HG03521 (cell line): ENCODE measurements around the gene AVP.
A peak's percentile ranks its signal among the peaks of the same experiment; 100 is the strongest.

Experiments used
- ATAC-seq: cut with Tn5 transposase; IDR thresholded peaks from one replicate; pipeline ENCODE4 v1.9.1; 2021; ENCODE audit warnings: mild to moderate bottlenecking, moderate library complexity; ENCODE audit not compliant: unreplicated experiment

Gene AVP

DNA sequence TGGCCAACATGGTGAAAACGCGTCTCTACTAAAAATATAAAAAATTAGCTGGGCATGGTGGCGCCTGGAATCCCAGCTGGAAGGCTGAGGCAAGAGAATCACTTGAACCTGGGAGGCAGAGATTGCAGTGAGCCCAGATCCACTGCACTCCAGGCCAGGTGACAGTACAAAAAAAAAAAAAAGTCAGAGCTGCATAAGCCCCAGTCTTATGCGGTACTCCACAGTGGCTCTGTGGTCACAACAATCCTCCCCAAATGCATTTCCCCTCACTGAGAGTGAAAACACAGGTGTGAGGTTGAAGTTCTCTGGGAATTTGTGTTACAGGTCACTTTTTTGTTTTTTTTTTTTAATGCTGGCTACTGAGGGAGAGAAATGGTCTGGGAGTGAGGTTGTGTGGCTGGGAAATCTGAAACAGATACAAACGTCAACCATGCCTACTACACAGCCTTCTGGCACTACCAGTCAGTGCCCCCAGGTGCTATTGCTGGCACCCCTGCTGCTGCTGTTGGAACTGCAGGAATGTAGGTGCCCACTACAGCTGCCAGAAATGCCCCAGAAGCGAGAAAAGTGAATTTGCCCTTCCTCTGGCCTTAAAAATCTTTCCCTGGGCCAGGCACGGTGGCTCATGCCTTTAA is 33.0 kb downstream of the AVP start:
- ATAC-seq: no peak

DNA sequence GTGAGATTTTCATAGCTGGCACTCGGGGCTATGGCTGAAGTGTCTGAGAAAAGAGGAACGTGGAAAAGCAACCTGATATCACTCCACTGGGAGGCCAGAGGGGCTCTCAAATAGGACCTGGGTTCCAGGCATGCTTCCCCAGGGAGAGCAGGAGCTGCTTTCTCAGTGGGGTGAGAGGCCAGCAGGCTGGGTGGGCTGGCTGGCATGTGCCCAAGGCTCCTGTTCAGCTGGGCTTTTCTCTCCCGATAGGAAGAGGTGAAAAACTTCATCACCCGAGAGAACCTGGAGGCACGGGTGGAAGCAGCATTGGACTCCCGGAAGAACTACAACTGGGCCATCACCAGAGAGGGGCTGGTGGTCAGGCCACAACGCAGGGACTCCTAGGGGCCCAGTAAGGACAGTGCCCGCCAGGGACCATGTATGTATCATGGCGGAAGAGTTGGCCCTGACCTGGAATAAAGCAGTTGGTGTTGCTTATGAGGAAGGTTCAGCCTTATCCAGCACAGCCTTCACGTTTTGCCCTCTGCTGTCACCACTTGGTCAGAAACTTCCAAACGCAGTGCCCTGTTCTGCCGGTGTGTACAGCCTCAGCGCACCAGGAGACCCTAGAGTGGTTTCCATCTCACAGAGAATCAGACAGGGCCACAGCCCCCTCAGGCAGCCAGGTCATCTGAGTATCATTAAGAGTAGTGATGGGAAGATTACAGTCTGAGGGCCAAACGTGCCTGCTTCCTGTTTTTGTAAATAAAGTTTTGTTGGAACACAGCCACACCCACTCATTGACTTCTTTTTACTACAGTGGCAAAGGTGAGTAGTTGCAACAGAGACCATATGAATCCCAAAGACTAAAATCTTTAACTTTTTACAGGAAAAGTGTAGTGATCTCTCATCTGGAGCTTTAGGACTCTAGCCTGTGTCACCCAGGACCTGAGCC is 36.8 kb downstream of the AVP start:
- no peak for ATAC-seq

DNA sequence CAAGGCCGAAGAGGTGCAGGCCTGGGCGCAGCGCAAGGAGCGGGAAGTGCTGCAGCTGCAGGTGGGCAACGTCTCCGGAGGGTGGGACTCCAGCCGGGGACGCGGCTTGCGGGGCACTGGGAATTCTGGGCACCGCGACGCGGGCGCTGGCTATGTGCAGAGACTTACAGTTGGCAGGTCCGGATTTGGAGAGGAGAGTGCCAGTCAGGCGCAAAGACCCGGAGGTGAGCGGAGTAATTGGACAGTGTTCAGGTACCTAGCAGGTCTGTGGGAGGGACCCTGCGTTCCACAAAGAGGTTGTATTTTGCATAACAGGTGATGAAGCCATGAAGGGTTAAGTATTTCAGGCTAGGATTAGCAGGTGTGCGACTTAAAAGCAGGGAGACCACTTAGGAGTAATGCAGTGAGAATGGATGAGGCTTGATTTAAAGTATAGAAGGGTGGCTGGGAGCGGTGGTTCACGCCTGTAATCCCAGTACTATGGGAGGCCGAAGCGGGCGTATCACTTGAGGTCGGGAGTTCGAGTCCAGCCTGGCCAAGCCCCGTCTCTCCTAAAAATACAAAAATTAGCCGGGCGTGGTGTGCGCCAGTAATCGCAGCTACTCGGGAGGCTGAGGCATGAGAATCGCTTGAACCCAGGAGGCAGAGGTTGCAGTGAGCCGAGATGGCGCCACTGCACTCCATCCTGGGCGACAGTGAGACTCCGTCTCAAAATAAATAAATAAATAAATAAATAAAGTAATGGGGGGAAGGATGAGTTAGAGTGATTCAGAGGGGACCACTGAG is 37.7 kb downstream of the AVP start:
- no peak for ATAC-seq

DNA sequence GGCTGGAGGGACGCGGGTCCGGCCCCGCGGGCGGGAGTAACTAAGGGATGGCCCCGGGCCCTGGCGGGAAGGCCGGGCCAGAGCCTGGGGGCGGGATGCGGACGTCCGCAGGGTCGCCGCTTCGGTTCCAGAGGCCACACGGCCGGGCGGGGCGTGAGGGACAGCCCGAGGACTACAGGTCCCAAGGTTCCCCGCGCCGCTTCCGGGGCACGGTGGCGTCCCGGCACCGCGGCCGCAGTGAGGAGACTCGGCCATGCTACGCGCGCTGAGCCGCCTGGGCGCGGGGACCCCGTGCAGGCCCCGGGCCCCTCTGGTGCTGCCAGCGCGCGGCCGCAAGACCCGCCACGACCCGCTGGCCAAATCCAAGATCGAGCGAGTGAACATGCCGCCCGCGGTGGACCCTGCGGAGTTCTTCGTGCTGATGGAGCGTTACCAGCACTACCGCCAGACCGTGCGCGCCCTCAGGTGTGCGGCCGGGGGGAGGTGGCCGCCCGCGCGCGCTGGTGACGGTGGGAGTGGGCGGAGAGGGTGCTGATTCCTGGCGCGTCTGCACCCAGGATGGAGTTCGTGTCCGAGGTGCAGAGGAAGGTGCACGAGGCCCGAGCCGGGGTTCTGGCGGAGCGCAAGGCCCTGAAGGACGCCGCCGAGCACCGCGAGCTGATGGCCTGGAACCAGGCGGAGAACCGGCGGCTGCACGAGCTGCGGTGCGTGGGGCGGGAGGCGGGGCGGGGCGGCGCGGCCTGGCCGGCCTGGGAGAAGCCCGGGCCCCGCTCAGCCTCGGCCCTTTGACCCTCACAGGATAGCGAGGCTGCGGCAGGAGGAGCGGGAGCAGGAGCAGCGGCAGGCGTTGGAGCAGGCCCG is 38.5 kb downstream of the AVP start, which contains the start of gene MRPS26:
MRPS26 (plus strand) TSS at position 237 of the 861 bp plus-strand sequence; CDS start at position 254, 17 bp downstream.
- ATAC-seq: peak; percentile 85

DNA sequence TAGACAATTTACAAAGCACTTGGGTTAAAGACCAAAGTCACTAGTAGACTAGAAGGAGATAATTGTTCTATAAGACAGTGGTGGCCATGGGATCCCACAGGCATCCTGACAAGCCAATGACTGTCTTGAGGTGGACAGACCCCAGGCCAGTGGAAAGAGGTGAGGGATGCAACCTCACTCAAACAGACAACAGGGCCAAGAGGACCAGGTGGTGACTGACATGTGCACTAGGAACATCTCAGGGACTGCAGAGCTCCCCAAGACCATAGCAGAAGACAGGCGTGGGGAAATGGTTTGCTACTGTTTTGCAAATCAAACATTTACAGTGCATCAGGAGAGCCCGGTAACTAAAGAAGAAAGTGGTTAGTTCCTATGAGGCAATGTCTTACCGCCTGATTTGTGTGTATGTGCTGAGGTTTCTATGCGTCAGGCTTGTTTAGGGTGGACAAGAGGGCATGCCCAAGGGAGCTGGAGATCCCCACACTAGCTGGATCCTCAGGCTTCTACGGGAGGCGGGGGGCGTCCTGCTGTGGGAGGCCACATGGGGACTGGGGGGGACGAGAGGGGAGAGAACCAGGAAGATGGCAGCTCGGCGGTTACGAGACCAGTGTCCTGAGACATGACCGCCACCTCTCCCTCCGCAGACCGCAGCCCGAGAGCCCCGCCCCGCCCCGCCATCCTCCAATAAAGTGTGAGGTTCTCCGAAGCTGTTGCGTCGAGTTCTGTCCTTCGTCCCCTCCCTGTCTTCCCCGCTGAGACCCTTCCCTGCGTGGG is 39.3 kb downstream of the AVP start:
- peak; percentile 34 for ATAC-seq

DNA sequence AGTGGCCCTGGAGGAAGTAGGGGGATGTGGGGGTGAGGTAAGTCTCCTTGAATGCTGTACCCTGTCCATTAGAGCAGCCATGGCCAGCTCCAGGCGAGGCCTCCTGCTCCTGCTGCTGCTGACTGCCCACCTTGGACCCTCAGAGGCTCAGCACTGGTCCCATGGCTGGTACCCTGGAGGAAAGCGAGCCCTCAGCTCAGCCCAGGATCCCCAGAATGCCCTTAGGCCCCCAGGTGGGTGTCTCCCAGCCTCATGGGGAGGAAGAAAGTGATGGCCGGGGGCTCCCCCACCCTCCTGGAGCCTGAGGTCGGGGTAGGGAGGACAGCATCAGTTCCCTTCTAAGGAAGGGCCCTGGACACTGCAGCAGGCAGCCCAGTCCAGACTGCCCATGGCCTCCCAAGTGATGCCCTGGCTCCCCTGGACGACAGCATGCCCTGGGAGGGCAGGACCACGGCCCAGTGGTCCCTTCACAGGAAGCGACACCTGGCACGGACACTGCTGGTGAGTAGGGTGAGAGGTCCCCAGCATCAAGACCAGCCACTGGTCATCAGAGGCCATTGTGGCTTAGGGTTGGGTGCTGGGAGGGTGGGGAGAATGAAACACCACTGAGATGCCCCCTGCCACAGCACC is 40.1 kb downstream of the AVP start:
- no peak for ATAC-seq

DNA sequence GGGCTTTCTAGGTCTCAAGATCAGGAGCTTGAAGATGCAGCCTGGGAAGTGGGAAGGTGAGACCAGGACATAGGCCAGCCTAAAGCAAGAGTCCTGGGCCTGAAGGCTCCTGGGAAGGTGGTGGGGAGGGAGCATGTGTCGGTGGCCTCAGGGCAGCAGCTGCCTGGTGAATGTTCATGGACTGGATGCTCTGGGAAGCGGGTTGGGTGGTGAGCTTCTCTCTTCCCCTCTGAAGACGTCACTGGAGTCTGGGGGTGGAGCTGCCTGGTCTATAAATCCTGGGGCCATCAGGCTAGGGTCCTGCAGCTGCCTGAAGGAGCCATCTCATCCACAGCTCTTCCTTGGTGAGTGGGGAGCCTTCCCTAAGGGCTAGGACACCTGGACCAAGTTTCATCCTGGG is 41.2 kb downstream of the AVP start, which contains the start of gene GNRH2:
GNRH2 (plus strand) TSS at position 301 of the 400 bp plus-strand sequence. CDS start 793 bp downstream, outside the sequence.
- ATAC-seq: no peak

DNA sequence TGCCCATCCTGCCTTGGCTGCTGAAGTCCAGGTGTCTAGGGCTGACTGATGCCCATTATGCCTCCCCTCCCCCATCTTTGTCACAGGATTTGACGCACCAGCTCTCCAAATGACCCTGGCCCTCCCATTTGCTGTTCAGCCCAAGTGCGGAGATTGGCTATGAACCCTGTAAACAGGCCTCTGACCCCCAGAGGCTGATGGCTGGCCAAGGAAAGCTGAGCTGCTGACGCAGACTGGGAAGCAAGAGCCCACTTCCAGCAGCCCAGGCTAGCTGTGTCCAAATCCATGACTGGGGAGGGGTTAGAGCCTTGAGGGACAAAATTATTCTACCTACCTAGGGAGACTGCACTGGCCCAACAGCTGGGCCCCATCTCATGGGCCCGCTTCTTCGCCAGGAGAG is 41.9 kb downstream of the AVP start:
- no peak for ATAC-seq

DNA sequence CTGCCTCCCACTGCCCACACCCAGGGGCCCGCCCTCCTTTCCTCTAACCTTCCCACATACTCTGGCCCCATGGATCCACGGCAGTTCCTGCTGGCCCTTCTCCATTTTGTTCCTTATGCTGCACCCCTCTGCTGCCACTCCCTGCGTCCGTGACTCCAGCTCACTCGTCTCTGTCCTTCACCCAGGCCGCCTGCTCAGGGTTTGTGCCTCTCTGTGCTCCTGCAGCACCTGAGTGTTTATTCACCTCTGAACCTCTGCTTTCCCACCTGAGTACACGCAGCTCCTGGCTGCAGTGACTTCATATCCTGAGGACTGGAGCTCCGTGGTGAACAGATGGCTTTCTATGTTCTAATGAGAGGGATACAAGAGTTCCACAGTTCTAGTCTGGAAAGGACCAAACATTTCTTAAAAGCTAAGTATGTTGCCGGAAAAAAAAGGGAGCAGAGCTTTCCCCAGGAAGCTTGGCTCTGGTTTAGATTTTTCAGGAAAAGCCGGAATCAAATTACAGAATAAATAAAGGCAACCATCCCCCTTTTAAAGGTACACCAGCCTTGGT is 42.6 kb downstream of the AVP start:
- ATAC-seq: no peak

DNA sequence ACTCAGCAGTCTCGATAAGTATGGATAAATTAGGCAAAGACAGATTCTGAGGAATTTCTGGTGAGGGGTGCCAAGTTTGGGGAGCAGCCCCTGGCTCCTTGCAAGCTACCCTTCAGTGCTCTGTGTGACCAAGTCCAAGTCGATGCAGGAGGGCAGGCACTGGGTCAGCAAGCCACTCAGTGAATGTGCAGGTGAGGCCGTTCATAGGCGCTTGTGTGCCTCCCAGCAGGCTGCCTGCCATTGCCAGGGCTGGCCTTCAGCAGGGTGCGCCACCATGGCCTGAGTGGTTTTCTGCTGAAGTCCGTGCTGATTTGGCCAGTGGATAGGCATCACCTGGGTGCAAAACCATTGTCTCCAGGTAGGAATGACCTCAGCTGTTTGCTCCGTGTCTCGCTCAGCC is 44.4 kb downstream of the AVP start:
- ATAC-seq: no peak

DNA sequence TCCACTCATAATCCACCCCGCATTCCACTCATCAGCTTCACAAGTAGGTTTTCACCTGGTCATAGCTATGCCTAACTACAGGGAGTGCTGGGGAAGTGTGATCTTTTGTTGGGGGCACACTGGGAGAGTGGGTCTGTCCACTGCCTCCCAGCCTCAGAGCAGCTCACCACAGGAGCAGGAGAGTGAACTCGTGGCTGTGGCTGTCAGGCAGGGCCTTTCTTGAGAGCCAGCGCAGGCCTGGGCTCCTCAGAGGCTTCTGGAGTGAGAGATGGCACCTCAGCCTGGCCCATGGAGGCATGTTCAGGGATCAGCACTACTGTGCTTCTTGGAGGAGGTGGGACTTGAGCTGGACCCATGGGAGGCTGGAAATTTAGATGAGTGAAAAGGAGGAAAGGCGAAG is 45.1 kb downstream of the AVP start:
- no peak for ATAC-seq

DNA sequence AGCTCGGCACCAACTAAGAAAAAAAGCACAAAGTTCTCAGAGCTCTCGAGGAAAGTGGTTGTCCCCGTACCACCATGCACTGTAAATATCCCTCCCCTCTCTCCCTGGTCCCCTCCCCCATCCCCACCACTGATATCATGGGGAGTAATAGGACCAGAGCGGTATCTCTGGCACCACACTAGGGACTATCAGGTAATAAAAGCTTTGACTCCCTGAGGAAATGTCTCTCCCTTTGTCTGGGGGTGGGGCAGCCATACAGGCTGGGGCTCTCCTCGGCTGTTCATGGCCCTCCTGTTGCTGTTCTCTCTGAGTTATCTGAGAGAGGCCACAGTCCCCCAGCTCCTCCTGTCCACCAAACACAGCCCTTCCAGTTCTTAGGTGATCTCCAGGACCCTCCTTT is 46.1 kb downstream of the AVP start:
- no peak for ATAC-seq

DNA sequence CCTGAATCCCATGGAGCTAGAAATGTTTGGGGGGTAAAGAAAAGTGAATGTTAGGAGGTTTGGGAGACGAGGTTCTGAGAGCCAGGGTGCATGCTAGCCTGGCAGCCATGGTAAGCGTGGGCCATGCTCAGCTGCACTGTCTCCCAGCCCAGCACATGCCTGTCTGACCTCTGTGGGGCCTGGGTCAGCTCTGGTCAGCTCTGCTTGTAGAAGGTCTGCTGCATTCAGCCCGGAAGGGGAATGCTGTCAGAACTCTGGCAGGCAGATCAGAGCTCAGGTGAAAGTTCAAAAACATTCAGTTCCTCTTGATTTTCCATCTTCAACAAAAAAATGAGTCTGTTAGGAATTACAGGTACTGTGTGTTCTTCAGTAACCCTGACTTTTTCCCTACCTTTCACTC is 46.9 kb downstream of the AVP start:
- no peak for ATAC-seq

DNA sequence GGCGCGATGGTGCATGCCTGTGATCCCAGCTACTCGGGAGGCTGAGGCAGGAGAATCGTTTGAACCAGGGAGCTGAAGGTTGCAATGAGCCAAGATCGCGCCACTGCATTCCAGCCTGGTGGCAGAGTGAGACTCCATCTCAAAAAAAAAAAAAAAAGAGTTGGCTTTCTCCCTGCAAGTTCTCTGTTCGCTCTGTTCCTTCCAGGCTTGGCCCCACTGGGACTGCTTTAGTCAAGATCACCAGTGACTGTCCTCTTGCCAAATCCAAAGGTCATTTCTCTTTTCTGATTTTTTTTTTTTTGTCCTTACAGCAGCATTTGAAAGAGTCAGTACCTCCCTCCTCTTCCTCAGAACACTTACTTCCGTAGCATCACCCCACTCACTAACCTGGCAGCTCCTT is 51.9 kb downstream of the AVP start:
- ATAC-seq: no peak
